Measurements from ENCODE around the gene ETF1.

The ETF1 gene

DNA sequence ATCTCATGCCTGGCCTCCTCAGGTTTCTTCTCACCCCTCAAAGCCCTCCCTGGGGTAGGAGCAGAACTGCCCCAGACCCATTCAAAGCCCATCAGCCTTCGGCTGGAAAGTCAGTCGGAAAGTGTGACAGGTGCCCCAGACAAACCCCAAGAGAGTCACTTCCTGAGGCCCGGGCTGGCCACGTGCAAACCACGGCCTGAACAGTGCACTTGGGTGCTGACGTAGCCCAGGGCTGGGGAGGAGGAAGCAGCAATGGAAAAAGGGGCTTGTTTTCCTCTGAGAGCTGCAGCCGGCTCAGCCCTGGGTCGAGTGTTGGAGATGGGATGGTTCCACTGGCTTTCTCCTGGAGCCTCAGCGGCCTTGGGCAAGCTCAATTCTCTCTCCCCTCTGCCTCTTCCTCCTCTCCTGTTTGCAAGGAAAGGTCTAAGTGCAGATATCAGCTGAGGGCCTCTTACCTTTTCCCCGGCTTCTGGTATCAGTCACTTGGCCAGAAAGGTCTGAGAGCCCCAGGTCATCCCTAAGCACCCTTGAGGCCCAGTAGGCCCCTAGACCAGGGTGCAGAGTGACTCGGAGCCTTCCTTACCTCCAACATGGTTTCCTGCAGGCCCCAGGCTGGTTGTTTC, 83.6 kb downstream of the ETF1 start:
- DNase-seq = no peak

DNA sequence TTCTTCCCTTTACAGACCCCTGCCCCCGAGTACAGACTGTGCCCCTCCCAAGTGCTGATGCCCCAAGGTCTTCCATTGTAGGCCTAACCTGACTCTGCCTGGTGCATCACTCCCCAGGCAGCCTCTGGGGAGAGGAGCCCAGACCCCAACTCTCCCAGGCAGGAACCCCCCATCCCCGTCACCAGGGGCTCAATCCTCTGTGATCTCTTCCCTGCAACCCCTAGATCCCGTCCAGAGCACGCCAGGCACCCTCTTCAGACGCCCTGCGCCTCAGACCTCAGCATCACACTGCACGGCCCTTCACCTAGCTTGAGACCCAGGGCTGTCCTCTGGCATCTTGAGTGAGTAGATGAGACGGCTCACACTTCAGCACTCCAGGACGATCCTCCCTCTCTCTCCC, 84.2 kb downstream of the ETF1 start:
- DNase-seq = no peak

DNA sequence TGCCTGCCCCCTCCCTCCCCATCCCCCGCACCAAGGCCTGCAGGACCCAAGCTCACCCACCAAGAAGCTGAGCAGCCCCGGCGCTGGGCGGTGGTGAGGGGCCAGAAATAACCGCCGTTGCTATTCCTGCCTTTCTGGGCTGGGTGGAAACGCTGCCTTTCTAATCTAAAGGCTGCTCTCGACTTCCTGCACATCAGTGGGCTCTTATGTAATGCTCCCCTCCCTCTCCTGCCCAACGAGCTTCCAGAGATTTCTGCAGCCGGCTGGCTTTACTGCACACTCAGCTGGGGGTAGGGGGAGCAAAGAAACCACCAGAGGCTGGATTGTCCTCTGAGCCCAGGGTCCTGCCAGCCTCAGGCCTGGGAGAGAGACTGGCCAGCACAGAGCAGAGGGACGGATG, 84.7 kb downstream of the ETF1 start:
- no peak for DNase-seq

DNA sequence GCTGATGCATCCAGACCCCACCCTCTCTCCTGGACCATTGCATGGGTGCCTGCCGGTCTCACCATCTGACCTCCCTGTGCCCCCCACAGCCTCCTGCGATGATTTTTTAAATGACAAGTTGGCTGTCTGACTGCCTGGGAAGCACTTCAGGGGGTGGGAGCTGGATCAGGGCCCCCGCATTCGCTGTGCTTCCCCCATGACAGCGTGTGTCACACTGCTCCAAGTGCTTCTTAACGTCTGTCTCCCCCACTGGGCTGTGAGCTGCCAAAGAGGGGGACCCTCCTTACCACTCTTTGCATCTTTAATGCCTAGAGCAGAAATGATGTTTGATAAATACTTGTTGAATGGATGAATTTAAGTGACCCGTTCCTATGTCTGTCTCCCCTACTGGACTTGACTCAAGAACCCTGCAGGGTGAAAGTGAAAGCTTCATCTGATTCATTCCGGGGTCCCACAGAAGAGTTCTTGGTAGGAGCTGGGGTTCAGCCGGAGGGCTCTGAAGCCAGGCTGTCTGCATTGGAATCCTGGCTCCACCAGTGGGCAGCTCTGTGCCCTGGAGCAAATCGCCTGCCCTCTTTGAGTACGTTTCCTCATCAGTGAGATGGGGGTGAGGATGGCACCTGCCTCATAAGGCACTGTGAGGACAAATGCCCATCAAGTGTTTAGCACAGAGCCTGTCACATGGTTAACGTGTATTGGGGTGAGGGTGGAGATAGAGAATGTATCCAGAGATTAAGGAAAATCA, 85.3 kb downstream of the ETF1 start:
- DNase-seq = no peak

Measured in T1000 (cell line).